Measurements from ENCODE around the gene ABI2.

The ABI2 gene

GRCh38 chr2:203484266-203485112 is 156.3 kb downstream of the ABI2 start:
- DNase-seq: peak; percentile 70

GRCh38 chr2:203489531-203489930 is 161.3 kb downstream of the ABI2 start:
- no peak for DNase-seq

DNA sequence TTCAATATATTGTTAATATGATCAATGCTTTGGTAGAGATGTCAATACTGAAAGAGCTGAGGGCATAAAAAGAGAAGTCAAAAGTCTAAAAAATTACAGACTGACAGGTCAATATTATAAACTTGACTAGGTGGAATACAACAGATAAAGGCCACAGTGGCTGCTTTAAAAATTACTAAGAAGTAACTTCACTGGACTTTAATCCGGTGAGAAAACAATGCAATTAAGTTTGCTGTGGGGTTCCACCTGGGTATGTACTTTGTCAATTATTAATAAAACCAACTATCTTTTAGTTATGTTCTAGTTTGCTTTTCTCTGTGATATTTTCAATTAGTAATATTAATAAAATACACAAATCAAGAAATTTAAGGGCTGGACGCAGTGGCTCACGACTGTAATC is 162.2 kb downstream of the ABI2 start:
- no peak for DNase-seq

DNA sequence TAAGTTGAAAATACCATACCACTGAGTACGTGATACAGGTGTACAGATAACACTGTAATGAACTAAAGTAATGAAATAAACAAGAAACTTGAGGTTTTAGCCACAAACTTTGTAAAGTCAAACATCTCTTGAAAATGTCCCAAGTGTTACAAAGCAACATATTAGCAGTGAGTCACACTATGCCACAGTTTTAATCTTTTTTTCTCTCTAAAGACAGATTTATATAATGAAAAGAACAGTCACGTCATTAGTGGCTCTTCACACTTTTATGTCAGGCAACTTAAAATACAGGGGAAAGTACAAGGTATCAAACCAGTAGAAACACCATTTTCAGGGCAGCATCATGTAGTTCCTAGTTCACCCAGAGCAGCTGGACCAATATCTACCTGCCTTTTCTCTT is 164.8 kb downstream of the ABI2 start:
- DNase-seq: no peak

All from CD4-positive, alpha-beta T cell treated with Interleukin-6 for 4 hours (primary cell).